H1 (cell line): ENCODE results near the gene GAS6. TPM values are rescaled to one million over a fixed set of nuclear protein-coding genes. Genes with fewer than 3 reads are reported as not detected.

Experiments used
- CTCF ChIA-PET: fragments of 300-600 bp; sonication (Branson Sonifier 250); formaldehyde crosslinking; loops from one replicate; lab custom pipeline; 2021; ENCODE audit not compliant: partially characterized antibody; lab: Charles Lee
- POLR2A ChIA-PET: fragments of 300-600 bp; sonication (Branson Sonifier 250); formaldehyde crosslinking; loops from one replicate; lab custom pipeline; 2021; ENCODE audit warnings: inconsistent platforms; ENCODE audit not compliant: partially characterized antibody; lab: Charles Lee
- DNase-seq, 2 experiments: peaks; one replicate each; pipeline versions ENCODE4 v3.0.0 to v3.0.0-alpha.2; 2010 to 2022; ENCODE audit warnings: low spot score in 2 of 2, low read depth in 1 of 2, mixed read lengths in 1 of 2
- FAIRE-seq: peaks from 2 replicates; lab custom pipeline; 2011; peaks lifted over from hg19 to GRCh38; lab: Jason Lieb, UNC
- H2AFZ ChIP-seq: 2 replicates; pipeline ENCODE4 v1.8.1; 2012; ENCODE audit warnings: low read length, inconsistent platforms
- H2AK5ac ChIP-seq: 2 replicates; pipeline ENCODE4 v1.6.1; 2013; ENCODE audit warnings: low read depth, low read length
- H2BK120ac ChIP-seq: replicated peaks from 2 replicates; pipeline ENCODE3; 2013; ENCODE audit warnings: low read depth, low read length, inconsistent platforms
- H2BK12ac ChIP-seq: 2 replicates; pipeline ENCODE4 v1.6.1; 2013; ENCODE audit warnings: low read depth, low read length
- H2BK15ac ChIP-seq: 2 replicates; pipeline ENCODE4 v1.6.1; 2013; ENCODE audit warnings: low read length
- H2BK20ac ChIP-seq: 2 replicates; pipeline ENCODE4 v1.6.1; 2013; ENCODE audit warnings: low read length
- H2BK5ac ChIP-seq: 2 replicates; pipeline ENCODE4 v1.6.1; 2013; ENCODE audit warnings: low read depth, low read length
- H3K14ac ChIP-seq: 2 replicates; pipeline ENCODE4 v1.6.1; 2013; ENCODE audit warnings: inconsistent platforms; ENCODE audit not compliant: insufficient read length
- H3K18ac ChIP-seq: 2 replicates; pipeline ENCODE4 v1.6.1; 2013; ENCODE audit warnings: low read length; ENCODE audit errors: extremely low read depth
- H3K23ac ChIP-seq: 2 replicates; pipeline ENCODE4 v1.6.1; 2013; ENCODE audit warnings: inconsistent platforms; ENCODE audit not compliant: insufficient read length
- H3K23me2 ChIP-seq: 2 replicates; pipeline ENCODE4 v1.6.1; 2013; ENCODE audit warnings: low read depth, low read length
- H3K27ac ChIP-seq: 2 replicates; pipeline ENCODE4 v1.6.1; 2011; ENCODE audit warnings: low read depth, low read length, inconsistent platforms
- H3K27me3 ChIP-seq, 4 experiments: replicated peaks in 1 of 4; 1 replicate in 1 of 4; 2 replicates in 3 of 4; pipeline versions ENCODE4 v1.6.1 to v1.8.1; 2011 to 2013; ENCODE audit warnings: low read length in 3 of 4, mild to moderate bottlenecking in 3 of 4, inconsistent platforms in 2 of 4, mixed read lengths in 2 of 4, moderate library complexity in 1 of 4; ENCODE audit not compliant: control insufficient read depth in 3 of 4, insufficient read depth in 3 of 4; ENCODE audit errors: extremely low read depth in 1 of 4
- H3K36me3 ChIP-seq, 4 experiments: 2 replicates each; pipeline versions ENCODE4 v1.6.1 to v1.8.1; 2011 to 2013; ENCODE audit warnings: mild to moderate bottlenecking in 4 of 4, low read length in 3 of 4, moderate library complexity in 2 of 4, control low read depth in 1 of 4, inconsistent platforms in 1 of 4; ENCODE audit not compliant: insufficient read depth in 4 of 4, control insufficient read depth in 2 of 4
- H3K4ac ChIP-seq: replicated peaks from 2 replicates; pipeline ENCODE3; 2013; ENCODE audit warnings: low read length, low read depth, mixed read lengths, inconsistent platforms; ENCODE audit not compliant: insufficient read length
- H3K4me1 ChIP-seq, 4 experiments: replicated peaks in 1 of 4; 1 replicate in 1 of 4; 2 replicates in 3 of 4; pipeline versions ENCODE4 v1.6.1 to v1.8.1; 2011 to 2013; ENCODE audit warnings: low read length in 3 of 4, inconsistent platforms in 2 of 4, mixed read lengths in 1 of 4; ENCODE audit not compliant: insufficient read depth in 4 of 4, control insufficient read depth in 3 of 4
- H3K4me2 ChIP-seq, 2 experiments: 2 replicates each; pipeline versions ENCODE4 v1.6.1 to v1.8.1; 2011 to 2013; ENCODE audit warnings: low read depth in 2 of 2, low read length in 2 of 2, control low read depth in 1 of 2, inconsistent platforms in 1 of 2, mild to moderate bottlenecking in 1 of 2; ENCODE audit not compliant: insufficient read depth in 1 of 2
- H3K4me3 ChIP-seq, 4 experiments: fragments of 200-600, 300-600 bp in 1 of 4; sonication (generic), shearing (Covaris generic), sonication (Bioruptor Twin) in 1 of 4; 2 replicates each; pipeline versions ENCODE4 v1.5.1 to v1.8.1; 2011 to 2016; ENCODE audit warnings: low read length in 4 of 4, low read depth in 3 of 4, control low read depth in 2 of 4, inconsistent platforms in 2 of 4, mild to moderate bottlenecking in 2 of 4, mixed read lengths in 1 of 4, moderate library complexity in 1 of 4; ENCODE audit not compliant: insufficient read depth in 2 of 4; ENCODE audit errors: extremely low read depth in 1 of 4
- H3K56ac ChIP-seq: replicated peaks from 2 replicates; pipeline ENCODE3; 2013; ENCODE audit warnings: low read depth, mild to moderate bottlenecking, mixed read lengths, low read length, inconsistent platforms; ENCODE audit not compliant: insufficient read length
- H3K79me1 ChIP-seq: 2 replicates; pipeline ENCODE4 v1.6.1; 2013; ENCODE audit warnings: low read depth, low read length, control low read depth
- H3K79me2 ChIP-seq, 2 experiments: 2 replicates each; pipeline versions ENCODE4 v1.6.1 to v1.8.1; 2012 to 2013; ENCODE audit warnings: low read length in 2 of 2, mild to moderate bottlenecking in 2 of 2, inconsistent platforms in 1 of 2; ENCODE audit not compliant: insufficient read depth in 2 of 2, control insufficient read depth in 1 of 2
- H3K9ac ChIP-seq, 4 experiments: replicated peaks in 1 of 4; 1 replicate in 1 of 4; 2 replicates in 3 of 4; pipeline versions ENCODE4 v1.6.1 to v1.8.1; 2011 to 2013; ENCODE audit warnings: low read depth in 3 of 4, low read length in 3 of 4, control low read depth in 2 of 4, mild to moderate bottlenecking in 2 of 4, moderate library complexity in 2 of 4, inconsistent platforms in 1 of 4; ENCODE audit errors: extremely low read depth in 1 of 4
- H3K9me3 ChIP-seq, 2 experiments: 2 replicates each; pipeline versions ENCODE4 v1.6.1 to v1.8.1; 2012 to 2013; ENCODE audit warnings: mild to moderate bottlenecking in 2 of 2, moderate library complexity in 2 of 2, control low read depth in 1 of 2, inconsistent platforms in 1 of 2, low read depth in 1 of 2, low read length in 1 of 2, mixed read lengths in 1 of 2; ENCODE audit not compliant: insufficient read depth in 2 of 2
- H4K20me1 ChIP-seq, 2 experiments: replicated peaks in 1 of 2; 2 replicates each; pipeline versions ENCODE3 to v1.8.1; 2011 to 2013; ENCODE audit warnings: inconsistent platforms in 2 of 2, low read length in 2 of 2, mild to moderate bottlenecking in 1 of 2; ENCODE audit not compliant: insufficient read depth in 2 of 2, control insufficient read depth in 1 of 2
- H4K5ac ChIP-seq: 2 replicates; pipeline ENCODE4 v1.6.1; 2013; ENCODE audit warnings: low read length, low read depth, mixed read lengths, inconsistent platforms; ENCODE audit not compliant: insufficient read length
- H4K8ac ChIP-seq: 2 replicates; pipeline ENCODE4 v1.8.0; 2013; ENCODE audit warnings: mild to moderate bottlenecking, moderate library complexity, low read length, inconsistent platforms; ENCODE audit not compliant: insufficient read depth; ENCODE audit errors: extremely low read depth
- H4K91ac ChIP-seq: replicated peaks from 2 replicates; pipeline ENCODE3; 2013; ENCODE audit warnings: low read length, mixed read lengths, inconsistent platforms; ENCODE audit not compliant: insufficient read length
- PHF8 ChIP-seq: fragments of 200-600 bp; sonication (generic); conservative IDR thresholded peaks from 2 replicates; pipeline ENCODE4 v1.7.1; 2012; ENCODE audit warnings: low read depth, mild to moderate bottlenecking, inconsistent platforms, low read length, moderate library complexity
- WGBS, 2 experiments: shearing (Covaris generic) in 1 of 2; methylation state at CpG; one replicate each; pipeline versions ENCODE4 v1.1.6 to v1.1.7; 2013 to 2015; ENCODE audit warnings: low lambda C conversion rate in 2 of 2, mixed read lengths in 2 of 2, inconsistent platforms in 1 of 2, low coverage in 1 of 2, missing lambda C conversion rate in 1 of 2; ENCODE audit not compliant: insufficient replicate concordance in 2 of 2, insufficient coverage in 1 of 2, insufficient read length in 1 of 2; ENCODE audit errors: extremely low coverage in 1 of 2, missing lambda C conversion rate in 1 of 2; 5-methylcytosine and 5-hydroxymethylcytosine counted together
- polyA plus RNA-seq, 7 experiments: library from polyadenylated mRNA; depleted of rRNA in 3 of 7; stranded (reverse) in 5 of 7; unstranded in 2 of 7; fragments of >200 nt in 5 of 7; fragments of 200-250 nt in 2 of 7; gene quantifications; 1 replicate in 5 of 7; 2 replicates in 1 of 7; 4 replicates in 1 of 7; pipeline versions ENCODE4 v1.2.1 to v1.2.3, GENCODE V29; 2011 to 2013; ENCODE audit warnings: missing spikeins in 2 of 7, mixed read lengths in 2 of 7
- total RNA-seq: library from RNA; stranded (reverse); fragmentation: NEBNext Ultra II Directional; extraction: Animal tissue kit (Norgen Biotek cat#: 25700); gene quantifications from 2 replicates; pipeline ENCODE4 v1.2.1, GENCODE V29; 2021

The GAS6 gene
- total and polyA plus RNA-seq, 2 of the 8 experiments (the other 6 are each of a cell fraction or from before 2014, with no cell fraction given) = 18.6 to 31.0 TPM

DNA sequence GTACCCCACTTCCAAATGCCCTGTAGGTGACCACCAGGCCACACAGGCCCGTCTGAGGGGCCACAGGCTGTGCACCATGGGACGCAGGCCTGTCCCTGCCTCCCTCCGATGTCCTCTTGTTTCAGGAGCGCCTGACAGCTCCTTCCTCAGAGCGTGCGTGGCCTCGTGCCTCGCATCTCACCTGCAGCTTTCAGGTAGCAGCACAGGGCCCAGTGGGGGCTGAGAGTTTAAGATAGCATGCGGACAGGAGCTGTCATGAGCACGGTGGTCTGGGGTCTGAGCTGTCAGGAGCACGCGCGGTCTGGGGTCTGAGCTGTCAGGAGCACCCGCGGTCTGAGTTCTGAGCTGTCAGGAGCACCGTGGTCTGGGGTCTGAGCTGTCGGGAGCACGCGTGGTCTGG is 40.1 kb downstream of the GAS6 start:
- Histone ChIP-seq H3K56ac (no peak overlapping the region), H2BK5ac (no peak overlapping the region), H2BK12ac (no peak overlapping the region), H2BK120ac (no peak overlapping the region), H3K18ac (no peak overlapping the region), H3K9ac (no peak overlapping the region), H4K20me1 (no peaks in the 10 kb centered on the region), H2BK20ac (no peak overlapping the region), H4K5ac (no peak overlapping the region), H3K79me2 (no peaks in the 10 kb centered on the region), H3K14ac (no peak overlapping the region), H3K23ac (no peak overlapping the region), H3K36me3 (peaks cover 0 to 13% (median 3%) of the 10 kb centered on the region in 4 experiments; a peak in 5 of 8 replicates), H3K4me2 (no peak overlapping the region), H3K27ac (no peak overlapping the region), H3K9me3 (no peaks in the 10 kb centered on the region), H3K4me3 (no peak overlapping the region), H2BK15ac (no peak overlapping the region), H2AFZ (no peak overlapping the region), H2AK5ac (no peak overlapping the region), H4K8ac (peak overlapping the region; percentile 51; the same call in 1 of the 2 replicates), H3K79me1 (no peaks in the 10 kb centered on the region), H3K27me3 (no peaks in the 10 kb centered on the region; a peak in 1 of 7 replicates), H4K91ac (no peak overlapping the region), H3K23me2 (no peaks in the 10 kb centered on the region), H3K4ac (no peak overlapping the region), H3K4me1 (no peaks in the 10 kb centered on the region)
- DNase-seq (no peak), FAIRE-seq (no peak)
- ChIA-PET POLR2A (interaction anchor here (1.4 kb wide), 1 partner anchor 10 kb away, joined by 4 read pairs; no protein-coding TSS in a partner anchor), CTCF (interaction anchor here (1.0 to 2.1 kb wide), 4 partner anchors 18 to 123 kb away, joined by 3 to 8 read pairs (median 4); no protein-coding TSS in a partner anchor)
- 94% methylated on average over 19 of the region's 19 CpGs; no CpG with 5 or more reads in 1 of the 2 experiments for WGBS, 2 experiments
- no peak for TF ChIP-seq PHF8
